ENCODE measurements around the gene EFNB3. TPM values are rescaled to one million over a fixed set of nuclear protein-coding genes. Genes with fewer than 3 reads are reported as not detected.
A peak's percentile ranks its signal among the peaks of the same experiment; 100 is the strongest.

Gene EFNB3
- 4.9 and 5.3 TPM in 2 replicates for polyA plus RNA-seq (2011; rRNA removed)
- 2.7 and 3.4 TPM in 2 replicates for polyA minus RNA-seq (2011; rRNA and poly(A)+ RNA removed)

- POLR2A ChIA-PET, result no interaction called here
- Histone ChIP-seq H3K36me3 (ENCODE audit: control insufficient read depth, insufficient read depth, low read length) (peaks cover 4% of the 10 kb centered on the region; the same call in 1 of the 2 replicates), H3K27me3 (ENCODE audit: control insufficient read depth, insufficient read depth, low read length) (peaks cover 16% of the 10 kb centered on the region), H3K4me3 (ENCODE audit: low read depth, low read length) (peak within 1 kb of the TSS; percentile 52)
- DNase-seq (ENCODE audit: low read depth), result no peak
- CTCF ChIA-PET, result interaction anchor here (0.5 to 1.2 kb wide), 4 partner anchors 10 to 119 kb away, joined by 3 to 4 read pairs (median 3); no protein-coding TSS in a partner anchor
- no peak for TF ChIP-seq CTCF (IDR thresholded peaks at IDR 0.05; ENCODE audit: insufficient read depth, low read depth, low read length)
Observed at GRCh38 chr17:7704601-7705268, at the start of gene EFNB3. Gene EFNB3 (plus strand): TSS chr17:7705202. CDS start chr17:7705599, 397 bp downstream.

- no peak for DNase-seq (ENCODE audit: low read depth)
- H3K27me3 ChIP-seq (ENCODE audit: control insufficient read depth, insufficient read depth, low read length), result peaks cover 35% of the 10 kb centered on the region
- no peak overlapping the region for H3K4me3 ChIP-seq (ENCODE audit: low read depth, low read length)
- CTCF ChIA-PET, result interaction anchor here (0.8 to 3.4 kb wide), 2 partner anchors 13 to 32 kb away, joined by 3 to 12 read pairs; partner anchors contain the start of genes TP53 and WRAP53
- POLR2A ChIA-PET, result no interaction called here
- no peaks in the 10 kb centered on the region for H3K36me3 ChIP-seq (ENCODE audit: control insufficient read depth, insufficient read depth, low read length)
- no peak for TF ChIP-seq CTCF (IDR thresholded peaks at IDR 0.05; ENCODE audit: insufficient read depth, low read depth, low read length)
Observed at GRCh38 chr17:7655541-7655840, 49.5 kb upstream of the EFNB3 start.

- ChIA-PET POLR2A (no interaction called here), CTCF (interaction anchor here (1.1 to 3.4 kb wide), 3 partner anchors 16 to 31 kb away, joined by 4 to 12 read pairs (median 8); partner anchors contain the start of genes TP53 and WRAP53)
- no peak for TF ChIP-seq CTCF (IDR thresholded peaks at IDR 0.05; ENCODE audit: insufficient read depth, low read depth, low read length)
Observed at GRCh38 chr17:7656958-7657609, 47.9 kb upstream of the EFNB3 start.

GRCh38 chr17:7667656-7668406, 37.2 kb upstream of the EFNB3 start:
- CTCF ChIA-PET, result interaction anchor here (0.7 to 1.0 kb wide), 3 partner anchors 10 to 35 kb away, joined by 3 to 5 read pairs (median 3); partner anchors contain the start of gene WRAP53
- peaks cover 16% of the 10 kb centered on the region for H3K36me3 ChIP-seq (ENCODE audit: control insufficient read depth, insufficient read depth, low read length)
- H3K27me3 ChIP-seq (ENCODE audit: control insufficient read depth, insufficient read depth, low read length), result no peaks in the 10 kb centered on the region
- TF ChIP-seq CTCF (IDR thresholded peaks at IDR 0.05; ENCODE audit: insufficient read depth, low read depth, low read length), result no peak
- POLR2A ChIA-PET, result no interaction called here
- H3K4me3 ChIP-seq (ENCODE audit: low read depth, low read length), result no peak overlapping the region
- no peak for DNase-seq (ENCODE audit: low read depth)

More at GRCh38 chr17:7656958-7657609, 47.9 kb upstream of the EFNB3 start:
- Histone ChIP-seq H3K27me3 (ENCODE audit: control insufficient read depth, insufficient read depth, low read length) (peaks cover 25% of the 10 kb centered on the region), H3K4me3 (ENCODE audit: low read depth, low read length) (no peak overlapping the region), H3K36me3 (ENCODE audit: control insufficient read depth, insufficient read depth, low read length) (no peaks in the 10 kb centered on the region)
- DNase-seq (ENCODE audit: low read depth), result no peak

- TF ChIP-seq CTCF (IDR thresholded peaks at IDR 0.05; ENCODE audit: insufficient read depth, low read depth, low read length), result no peak
- no peak for DNase-seq (ENCODE audit: low read depth)
- Histone ChIP-seq H3K36me3 (ENCODE audit: control insufficient read depth, insufficient read depth, low read length) (peaks cover 19% of the 10 kb centered on the region), H3K27me3 (ENCODE audit: control insufficient read depth, insufficient read depth, low read length) (no peaks in the 10 kb centered on the region), H3K4me3 (ENCODE audit: low read depth, low read length) (no peak overlapping the region)
- CTCF ChIA-PET, result no interaction called here
- POLR2A ChIA-PET, result no interaction called here
Observed at GRCh38 chr17:7668482-7668881, 36.5 kb upstream of the EFNB3 start.
